Measurements from ENCODE around the gene HCCS.

- peak; percentile 22 to 75 (median 61) for TF ChIP-seq CTCF (IDR thresholded peaks at IDR 0.05 in 8 of 11, conservative IDR thresholded peaks at IDR 0.05 in 3 of 11)
- no peak for TF ChIP-seq POLR2AphosphoS5 (IDR thresholded peaks at IDR 0.05)
- no peak for TF ChIP-seq POLR2A (IDR thresholded peaks at IDR 0.05)
These were observed 26.5 kb downstream of the HCCS start for GRCh38 chrX:11137543-11138139.
